ENCODE measurements around the gene ROCK2.

DNA sequence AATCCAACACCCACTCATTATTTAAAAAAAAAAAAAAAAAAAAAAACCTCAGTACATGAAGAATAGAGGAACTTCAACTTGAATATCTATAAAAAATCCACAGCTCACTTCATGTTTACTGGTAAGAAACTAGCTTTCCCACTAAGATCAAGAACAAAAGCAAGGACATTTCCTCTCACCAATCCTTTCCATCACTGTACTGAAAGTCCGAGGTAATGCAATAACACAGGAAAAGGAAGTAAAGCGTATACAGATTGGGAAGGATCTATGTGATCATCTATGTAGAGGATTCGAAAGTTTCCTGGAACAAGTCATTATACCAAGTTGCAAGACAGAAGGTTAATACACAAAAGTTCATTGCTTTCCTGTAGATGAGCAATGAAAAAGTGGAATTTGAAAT is 63.2 kb downstream of the ROCK2 start:
- TF ChIP-seq, protein P1, sequence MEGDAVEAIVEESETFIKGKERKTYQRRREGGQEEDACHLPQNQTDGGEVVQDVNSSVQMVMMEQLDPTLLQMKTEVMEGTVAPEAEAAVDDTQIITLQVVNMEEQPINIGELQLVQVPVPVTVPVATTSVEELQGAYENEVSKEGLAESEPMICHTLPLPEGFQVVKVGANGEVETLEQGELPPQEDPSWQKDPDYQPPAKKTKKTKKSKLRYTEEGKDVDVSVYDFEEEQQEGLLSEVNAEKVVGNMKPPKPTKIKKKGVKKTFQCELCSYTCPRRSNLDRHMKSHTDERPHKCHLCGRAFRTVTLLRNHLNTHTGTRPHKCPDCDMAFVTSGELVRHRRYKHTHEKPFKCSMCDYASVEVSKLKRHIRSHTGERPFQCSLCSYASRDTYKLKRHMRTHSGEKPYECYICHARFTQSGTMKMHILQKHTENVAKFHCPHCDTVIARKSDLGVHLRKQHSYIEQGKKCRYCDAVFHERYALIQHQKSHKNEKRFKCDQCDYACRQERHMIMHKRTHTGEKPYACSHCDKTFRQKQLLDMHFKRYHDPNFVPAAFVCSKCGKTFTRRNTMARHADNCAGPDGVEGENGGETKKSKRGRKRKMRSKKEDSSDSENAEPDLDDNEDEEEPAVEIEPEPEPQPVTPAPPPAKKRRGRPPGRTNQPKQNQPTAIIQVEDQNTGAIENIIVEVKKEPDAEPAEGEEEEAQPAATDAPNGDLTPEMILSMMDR (conservative IDR thresholded peaks at IDR 0.05 in 1 of 2, IDR thresholded peaks at IDR 0.05 in 1 of 2; ENCODE audit: low read depth in 1 of 2, low read length in 2 of 2), result no peak
- no peak for TF ChIP-seq EZH2 (IDR thresholded peaks at IDR 0.05; ENCODE audit: low read length, missing control alignments)
